Stimulated activated CD8-positive, alpha-beta memory T cell treated with anti-CD3 and anti-CD28 coated beads, Interleukin-7, amount 100 ng/mL, for 48 hours (primary cell): ENCODE data around the gene MMS19.
"Not testable (repeated sequence)": the region's sequence is repeated elsewhere in the genome, so short reads cannot be mapped to it uniquely, and the experiment has no call there.

Experiments
- DNase-seq, 2 donors: peaks; one replicate each; pipeline ENCODE4 v3.0.0-alpha.2; 2020; ENCODE audit warnings: low read depth in 1 of 2; ENCODE audit errors: extremely low read depth in 1 of 2

Gene MMS19

GRCh38 chr10:97427571-97428179, 70.5 kb downstream of the MMS19 start:
- peak in 1 of 2 donors; percentile 39 for DNase-seq

- no peak for DNase-seq
Observed at GRCh38 chr10:97426776-97427570, 71.2 kb downstream of the MMS19 start.

- DNase-seq = peak; percentile 87 to 98
Observed at GRCh38 chr10:97425964-97426775, 72.1 kb downstream of the MMS19 start, which contains the start of gene PGAM1. PGAM1 (plus strand) TSS chr10:97426191; CDS start chr10:97426308, 117 bp downstream.

- DNase-seq = not testable (repeated sequence)
Observed at GRCh38 chr10:97423757-97424098, 74.5 kb downstream of the MMS19 start.

DNA sequence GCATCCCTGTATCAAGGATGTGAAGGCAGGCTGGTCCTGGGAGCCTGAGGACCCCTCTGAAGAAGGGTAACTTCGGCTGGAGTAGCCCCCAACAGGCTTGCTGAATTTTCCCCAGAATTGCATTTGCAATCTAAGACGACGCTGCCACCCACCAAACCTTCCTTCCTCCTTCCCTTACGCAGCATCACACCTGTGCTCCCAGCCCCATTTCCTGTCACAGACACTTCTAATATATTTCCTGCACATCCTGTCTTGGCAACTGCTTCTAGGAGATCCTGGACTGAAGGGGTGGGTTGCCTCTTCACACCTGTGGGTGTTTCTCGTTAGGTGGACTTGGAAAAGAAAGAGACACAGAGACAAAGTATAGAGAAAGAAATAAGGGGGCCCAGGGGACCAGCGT, 81.7 kb downstream of the MMS19 start:
- no peak for DNase-seq

GRCh38 chr10:97412891-97413304, 85.3 kb downstream of the MMS19 start:
- peak in 1 of 2 donors; percentile 81 for DNase-seq

GRCh38 chr10:97411406-97411805, 86.8 kb downstream of the MMS19 start:
- no peak for DNase-seq

DNA sequence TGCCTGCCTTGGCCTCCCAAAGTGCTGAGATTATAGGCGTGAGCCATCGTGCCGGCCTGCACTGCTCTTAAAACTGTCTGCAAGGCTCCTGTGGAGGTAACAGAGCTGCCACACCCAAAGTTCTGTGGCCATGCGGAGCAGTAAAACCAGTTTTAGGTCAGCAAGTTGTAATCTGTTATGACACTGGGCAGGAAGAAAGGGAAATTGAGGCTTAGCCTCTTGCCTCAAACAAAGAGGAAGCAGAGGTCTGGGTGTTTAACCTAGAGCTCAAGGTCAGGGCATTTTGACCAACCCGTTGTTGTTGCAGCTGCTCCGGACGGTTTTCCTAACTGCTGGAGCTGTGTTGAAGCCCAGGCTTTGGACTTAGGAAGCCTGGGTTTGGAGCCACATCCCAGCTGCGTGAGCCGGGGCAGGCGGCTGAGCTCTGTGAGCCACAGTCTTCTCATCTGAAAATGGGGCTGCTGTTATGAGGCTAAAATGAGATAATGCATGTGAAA, 89.7 kb downstream of the MMS19 start:
- no peak for DNase-seq
